Keratinocyte (primary cell): ENCODE results near the gene MDM2.

Source experiments
- EZH2 ChIP-seq: IDR thresholded peaks from one replicate; pipeline ENCODE4 v1.6.1; 2012; ENCODE audit warnings: inconsistent platforms, mild to moderate bottlenecking, low read length, moderate library complexity
- TF ChIP-seq, protein P1 (sequence below), 3 experiments: IDR thresholded peaks in 1 of 3; conservative IDR thresholded peaks in 1 of 3; optimal IDR thresholded peaks in 1 of 3; 2 replicates in 2 of 3; 3 replicates in 1 of 3; pipeline versions ENCODE3 to v1.5.1; 2011; ENCODE audit warnings: low read length in 3 of 3, mild to moderate bottlenecking in 3 of 3, moderate library complexity in 2 of 3, control low read depth in 1 of 3, inconsistent platforms in 1 of 3; ENCODE audit not compliant: insufficient read depth in 2 of 3; ENCODE audit errors: extremely low read depth in 1 of 3

DNA sequence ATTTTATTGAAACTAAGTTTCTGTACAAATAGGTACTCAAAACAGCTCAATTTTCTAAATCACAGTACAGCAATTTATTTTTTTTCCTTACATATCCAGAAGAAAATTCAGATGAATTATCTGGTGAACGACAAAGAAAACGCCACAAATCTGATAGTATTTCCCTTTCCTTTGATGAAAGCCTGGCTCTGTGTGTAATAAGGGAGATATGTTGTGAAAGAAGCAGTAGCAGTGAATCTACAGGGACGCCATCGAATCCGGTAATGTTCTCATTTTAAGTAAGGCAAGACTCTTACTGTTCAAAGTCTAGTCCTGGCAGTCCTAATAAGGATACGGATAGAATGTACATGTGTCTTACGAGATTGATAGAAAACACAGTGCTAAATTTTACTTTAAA lies 20.7 kb downstream of the MDM2 start:
- TF ChIP-seq, protein P1, sequence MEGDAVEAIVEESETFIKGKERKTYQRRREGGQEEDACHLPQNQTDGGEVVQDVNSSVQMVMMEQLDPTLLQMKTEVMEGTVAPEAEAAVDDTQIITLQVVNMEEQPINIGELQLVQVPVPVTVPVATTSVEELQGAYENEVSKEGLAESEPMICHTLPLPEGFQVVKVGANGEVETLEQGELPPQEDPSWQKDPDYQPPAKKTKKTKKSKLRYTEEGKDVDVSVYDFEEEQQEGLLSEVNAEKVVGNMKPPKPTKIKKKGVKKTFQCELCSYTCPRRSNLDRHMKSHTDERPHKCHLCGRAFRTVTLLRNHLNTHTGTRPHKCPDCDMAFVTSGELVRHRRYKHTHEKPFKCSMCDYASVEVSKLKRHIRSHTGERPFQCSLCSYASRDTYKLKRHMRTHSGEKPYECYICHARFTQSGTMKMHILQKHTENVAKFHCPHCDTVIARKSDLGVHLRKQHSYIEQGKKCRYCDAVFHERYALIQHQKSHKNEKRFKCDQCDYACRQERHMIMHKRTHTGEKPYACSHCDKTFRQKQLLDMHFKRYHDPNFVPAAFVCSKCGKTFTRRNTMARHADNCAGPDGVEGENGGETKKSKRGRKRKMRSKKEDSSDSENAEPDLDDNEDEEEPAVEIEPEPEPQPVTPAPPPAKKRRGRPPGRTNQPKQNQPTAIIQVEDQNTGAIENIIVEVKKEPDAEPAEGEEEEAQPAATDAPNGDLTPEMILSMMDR (optimal IDR thresholded peaks at IDR 0.05 in 1 of 3, IDR thresholded peaks at IDR 0.05 in 1 of 3, conservative IDR thresholded peaks at IDR 0.05 in 1 of 3; ENCODE audit: extremely low read depth in 1 of 3, insufficient read depth in 2 of 3, low read length in 3 of 3): no peak
- no peak for TF ChIP-seq EZH2
